ENCODE measurements around the gene RARRES2. TPM values are rescaled to one million over a fixed set of nuclear protein-coding genes. Genes with fewer than 3 reads are reported as not detected.

Gene RARRES2
- total and polyA plus RNA-seq, 2 of the 13 experiments (the other 11 are each of a cell fraction or from before 2014, with no cell fraction given): 134 to 172 TPM

DNA sequence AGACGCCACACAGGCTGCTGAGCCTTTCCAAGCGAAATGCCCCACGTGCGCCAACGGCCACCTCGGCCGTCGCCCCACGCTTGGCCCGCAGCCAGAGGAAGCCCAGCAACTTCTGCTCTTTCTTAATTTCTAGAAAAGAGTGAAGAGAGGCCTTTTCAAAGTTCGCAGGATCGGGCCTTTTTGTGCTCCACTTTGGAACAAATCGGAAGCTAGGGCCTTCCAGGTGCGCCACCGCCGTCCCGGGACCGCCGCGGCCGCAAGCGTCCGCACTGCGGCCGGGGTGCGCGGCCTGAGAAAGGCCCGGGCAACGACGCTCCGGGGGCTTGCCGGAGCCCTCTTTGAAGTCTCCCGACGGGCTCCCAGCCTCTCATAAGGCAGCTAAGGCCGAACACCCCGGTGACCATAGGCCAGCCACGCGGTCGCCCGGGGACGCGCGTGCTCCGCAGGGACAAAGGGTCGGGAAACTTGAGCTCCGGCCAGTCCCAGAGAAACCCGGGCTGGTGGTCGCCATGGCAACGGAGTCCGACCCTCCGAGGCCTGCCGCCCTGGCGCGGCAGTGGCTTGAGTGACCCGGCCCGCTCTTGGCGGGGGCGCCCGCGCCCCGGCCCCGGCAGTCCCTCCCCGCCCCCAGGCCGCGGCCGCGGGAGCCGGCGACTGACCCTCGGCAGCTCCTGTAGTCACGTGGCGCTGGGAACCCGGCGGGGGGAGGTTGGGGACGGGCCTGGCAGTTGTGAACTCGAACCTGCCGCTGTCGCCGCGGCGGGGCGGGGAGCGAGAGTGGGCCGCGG is 26.9 kb upstream of the RARRES2 start, which contains the start of gene REPIN1 (continued):
- TF ChIP-seq AGO1 (IDR thresholded peaks at IDR 0.05; ENCODE audit: low read depth, low read length, poor library complexity, severe bottlenecking) (no peak), ZNF468 (CRISPR knock-in tag; IDR thresholded peaks at IDR 0.05) (no peak), FOXO1 (CRISPR knock-in tag; IDR thresholded peaks at IDR 0.05) (no peak), KLF16 (CRISPR knock-in tag; IDR thresholded peaks at IDR 0.05) (peak in 1 of 2 experiments; percentile 78; a peak in 2 of 4 replicates), ZNF263 (CRISPR knock-in tag; IDR thresholded peaks at IDR 0.05) (peak; percentile 47; the same call in 1 of the 2 replicates), ZBTB1 (CRISPR knock-in tag; IDR thresholded peaks at IDR 0.05; ENCODE audit: borderline replicate concordance) (no peak), ADNP (CRISPR knock-in tag; IDR thresholded peaks at IDR 0.05) (no peak), PRPF4 (IDR thresholded peaks at IDR 0.05; ENCODE audit: low read depth, low read length, poor library complexity, severe bottlenecking) (no peak), HDAC2 (CRISPR knock-in tag; IDR thresholded peaks at IDR 0.05) (no peak; the same call in 1 of the 2 replicates), MZF1 (CRISPR knock-in tag; IDR thresholded peaks at IDR 0.05; ENCODE audit: borderline replicate concordance) (no peak)
- TF ChIP-seq, protein P1, sequence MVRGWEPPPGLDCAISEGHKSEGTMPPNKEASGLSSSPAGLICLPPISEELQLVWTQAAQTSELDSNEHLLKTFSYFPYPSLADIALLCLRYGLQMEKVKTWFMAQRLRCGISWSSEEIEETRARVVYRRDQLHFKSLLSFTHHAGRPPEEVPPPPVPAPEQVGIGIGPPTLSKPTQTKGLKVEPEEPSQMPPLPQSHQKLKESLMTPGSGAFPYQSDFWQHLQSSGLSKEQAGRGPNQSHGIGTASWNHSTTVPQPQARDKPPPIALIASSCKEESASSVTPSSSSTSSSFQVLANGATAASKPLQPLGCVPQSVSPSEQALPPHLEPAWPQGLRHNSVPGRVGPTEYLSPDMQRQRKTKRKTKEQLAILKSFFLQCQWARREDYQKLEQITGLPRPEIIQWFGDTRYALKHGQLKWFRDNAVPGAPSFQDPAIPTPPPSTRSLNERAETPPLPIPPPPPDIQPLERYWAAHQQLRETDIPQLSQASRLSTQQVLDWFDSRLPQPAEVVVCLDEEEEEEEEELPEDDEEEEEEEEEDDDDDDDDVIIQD (CRISPR knock-in tag; IDR thresholded peaks at IDR 0.05; ENCODE audit: low read depth): no peak
- TF ChIP-seq, protein P2, sequence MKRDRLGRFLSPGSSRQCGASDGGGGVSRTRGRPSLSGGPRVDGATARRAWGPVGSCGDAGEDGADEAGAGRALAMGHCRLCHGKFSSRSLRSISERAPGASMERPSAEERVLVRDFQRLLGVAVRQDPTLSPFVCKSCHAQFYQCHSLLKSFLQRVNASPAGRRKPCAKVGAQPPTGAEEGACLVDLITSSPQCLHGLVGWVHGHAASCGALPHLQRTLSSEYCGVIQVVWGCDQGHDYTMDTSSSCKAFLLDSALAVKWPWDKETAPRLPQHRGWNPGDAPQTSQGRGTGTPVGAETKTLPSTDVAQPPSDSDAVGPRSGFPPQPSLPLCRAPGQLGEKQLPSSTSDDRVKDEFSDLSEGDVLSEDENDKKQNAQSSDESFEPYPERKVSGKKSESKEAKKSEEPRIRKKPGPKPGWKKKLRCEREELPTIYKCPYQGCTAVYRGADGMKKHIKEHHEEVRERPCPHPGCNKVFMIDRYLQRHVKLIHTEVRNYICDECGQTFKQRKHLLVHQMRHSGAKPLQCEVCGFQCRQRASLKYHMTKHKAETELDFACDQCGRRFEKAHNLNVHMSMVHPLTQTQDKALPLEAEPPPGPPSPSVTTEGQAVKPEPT (CRISPR knock-in tag; IDR thresholded peaks at IDR 0.05; ENCODE audit: low read depth): no peak; the same call in 1 of the 2 replicates
- TF ChIP-seq, protein P3, sequence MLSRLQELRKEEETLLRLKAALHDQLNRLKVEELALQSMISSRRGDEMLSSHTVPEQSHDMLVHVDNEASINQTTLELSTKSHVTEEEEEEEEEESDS (CRISPR knock-in tag; IDR thresholded peaks at IDR 0.05; ENCODE audit: borderline replicate concordance): 0 out of 2 replicates have a peak, but pooled peaks have one; percentile 84
- TF ChIP-seq, protein P4, sequence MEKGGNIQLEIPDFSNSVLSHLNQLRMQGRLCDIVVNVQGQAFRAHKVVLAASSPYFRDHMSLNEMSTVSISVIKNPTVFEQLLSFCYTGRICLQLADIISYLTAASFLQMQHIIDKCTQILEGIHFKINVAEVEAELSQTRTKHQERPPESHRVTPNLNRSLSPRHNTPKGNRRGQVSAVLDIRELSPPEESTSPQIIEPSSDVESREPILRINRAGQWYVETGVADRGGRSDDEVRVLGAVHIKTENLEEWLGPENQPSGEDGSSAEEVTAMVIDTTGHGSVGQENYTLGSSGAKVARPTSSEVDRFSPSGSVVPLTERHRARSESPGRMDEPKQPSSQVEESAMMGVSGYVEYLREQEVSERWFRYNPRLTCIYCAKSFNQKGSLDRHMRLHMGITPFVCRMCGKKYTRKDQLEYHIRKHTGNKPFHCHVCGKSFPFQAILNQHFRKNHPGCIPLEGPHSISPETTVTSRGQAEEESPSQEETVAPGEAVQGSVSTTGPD (CRISPR knock-in tag; IDR thresholded peaks at IDR 0.05): no peak; the same call in 1 of the 2 replicates
- TF ChIP-seq, protein P5, sequence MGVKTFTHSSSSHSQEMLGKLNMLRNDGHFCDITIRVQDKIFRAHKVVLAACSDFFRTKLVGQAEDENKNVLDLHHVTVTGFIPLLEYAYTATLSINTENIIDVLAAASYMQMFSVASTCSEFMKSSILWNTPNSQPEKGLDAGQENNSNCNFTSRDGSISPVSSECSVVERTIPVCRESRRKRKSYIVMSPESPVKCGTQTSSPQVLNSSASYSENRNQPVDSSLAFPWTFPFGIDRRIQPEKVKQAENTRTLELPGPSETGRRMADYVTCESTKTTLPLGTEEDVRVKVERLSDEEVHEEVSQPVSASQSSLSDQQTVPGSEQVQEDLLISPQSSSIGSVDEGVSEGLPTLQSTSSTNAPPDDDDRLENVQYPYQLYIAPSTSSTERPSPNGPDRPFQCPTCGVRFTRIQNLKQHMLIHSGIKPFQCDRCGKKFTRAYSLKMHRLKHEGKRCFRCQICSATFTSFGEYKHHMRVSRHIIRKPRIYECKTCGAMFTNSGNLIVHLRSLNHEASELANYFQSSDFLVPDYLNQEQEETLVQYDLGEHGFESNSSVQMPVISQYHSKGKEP (CRISPR knock-in tag; IDR thresholded peaks at IDR 0.05): no peak; the same call in 1 of the 2 replicates
- TF ChIP-seq, protein P6, sequence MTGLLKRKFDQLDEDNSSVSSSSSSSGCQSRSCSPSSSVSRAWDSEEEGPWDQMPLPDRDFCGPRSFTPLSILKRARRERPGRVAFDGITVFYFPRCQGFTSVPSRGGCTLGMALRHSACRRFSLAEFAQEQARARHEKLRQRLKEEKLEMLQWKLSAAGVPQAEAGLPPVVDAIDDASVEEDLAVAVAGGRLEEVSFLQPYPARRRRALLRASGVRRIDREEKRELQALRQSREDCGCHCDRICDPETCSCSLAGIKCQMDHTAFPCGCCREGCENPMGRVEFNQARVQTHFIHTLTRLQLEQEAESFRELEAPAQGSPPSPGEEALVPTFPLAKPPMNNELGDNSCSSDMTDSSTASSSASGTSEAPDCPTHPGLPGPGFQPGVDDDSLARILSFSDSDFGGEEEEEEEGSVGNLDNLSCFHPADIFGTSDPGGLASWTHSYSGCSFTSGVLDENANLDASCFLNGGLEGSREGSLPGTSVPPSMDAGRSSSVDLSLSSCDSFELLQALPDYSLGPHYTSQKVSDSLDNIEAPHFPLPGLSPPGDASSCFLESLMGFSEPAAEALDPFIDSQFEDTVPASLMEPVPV (CRISPR knock-in tag; IDR thresholded peaks at IDR 0.05): peak; percentile 86; the same call in 1 of the 2 replicates
- TF ChIP-seq, protein P7, sequence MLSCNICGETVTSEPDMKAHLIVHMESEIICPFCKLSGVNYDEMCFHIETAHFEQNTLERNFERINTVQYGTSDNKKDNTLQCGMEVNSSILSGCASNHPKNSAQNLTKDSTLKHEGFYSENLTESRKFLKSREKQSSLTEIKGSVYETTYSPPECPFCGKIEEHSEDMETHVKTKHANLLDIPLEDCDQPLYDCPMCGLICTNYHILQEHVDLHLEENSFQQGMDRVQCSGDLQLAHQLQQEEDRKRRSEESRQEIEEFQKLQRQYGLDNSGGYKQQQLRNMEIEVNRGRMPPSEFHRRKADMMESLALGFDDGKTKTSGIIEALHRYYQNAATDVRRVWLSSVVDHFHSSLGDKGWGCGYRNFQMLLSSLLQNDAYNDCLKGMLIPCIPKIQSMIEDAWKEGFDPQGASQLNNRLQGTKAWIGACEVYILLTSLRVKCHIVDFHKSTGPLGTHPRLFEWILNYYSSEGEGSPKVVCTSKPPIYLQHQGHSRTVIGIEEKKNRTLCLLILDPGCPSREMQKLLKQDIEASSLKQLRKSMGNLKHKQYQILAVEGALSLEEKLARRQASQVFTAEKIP (CRISPR knock-in tag; IDR thresholded peaks at IDR 0.05; ENCODE audit: borderline replicate concordance): no peak

All from HepG2 (cell line).